ENCODE results near the gene TBC1D3I.
"Not testable (repeated sequence)": the region's sequence is repeated elsewhere in the genome, so short reads cannot be mapped to it uniquely, and the experiment has no call there.

Gene TBC1D3I

DNA sequence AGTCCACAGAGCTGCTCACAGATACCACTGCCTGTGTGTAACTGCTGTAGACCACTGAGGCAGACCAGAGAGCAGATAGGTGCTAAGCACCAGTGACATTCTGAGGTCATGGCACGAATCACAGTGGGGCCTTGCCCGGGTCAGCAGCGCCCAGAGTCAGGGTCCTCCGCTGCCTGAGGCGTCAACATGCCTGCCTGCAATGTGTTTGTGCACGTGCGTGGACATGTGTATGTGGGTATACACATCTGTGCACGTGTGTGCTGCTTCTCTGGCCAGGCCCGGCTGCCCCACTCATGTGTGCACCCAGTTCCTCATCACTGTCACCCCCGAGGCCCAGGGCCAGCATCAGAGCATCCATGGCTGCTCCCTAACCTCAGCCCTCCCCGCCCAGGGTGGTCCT lies at the start of gene TBC1D3I:
Gene TBC1D3I, minus strand, starts transcription at position 101 of the 400 bp plus-strand sequence. CDS start 1,585 bp downstream, outside the sequence.
- not testable (repeated sequence) for DNase-seq (ENCODE audit: low read depth in 2 of 2)

DNA sequence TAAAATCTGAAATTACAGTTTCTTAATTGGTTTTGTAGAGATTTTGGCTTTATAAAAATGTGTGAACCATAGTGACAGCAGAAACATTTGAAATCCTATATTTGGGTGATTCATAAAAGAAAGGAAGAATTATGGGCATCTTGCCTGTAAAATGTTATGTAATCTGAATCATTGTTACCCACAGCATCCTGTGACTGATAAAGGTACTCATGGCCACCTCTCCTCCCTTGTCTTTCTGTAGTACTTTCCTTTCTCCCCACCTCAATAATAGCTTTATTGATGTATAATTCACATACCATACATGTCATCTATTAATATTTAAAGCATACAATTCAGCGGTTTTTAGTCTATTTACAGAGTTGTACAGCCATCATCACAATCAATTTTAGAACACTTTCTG lies 30.8 kb upstream of the TBC1D3I start:
- not testable (repeated sequence) for DNase-seq (ENCODE audit: low read depth in 2 of 2)

DNA sequence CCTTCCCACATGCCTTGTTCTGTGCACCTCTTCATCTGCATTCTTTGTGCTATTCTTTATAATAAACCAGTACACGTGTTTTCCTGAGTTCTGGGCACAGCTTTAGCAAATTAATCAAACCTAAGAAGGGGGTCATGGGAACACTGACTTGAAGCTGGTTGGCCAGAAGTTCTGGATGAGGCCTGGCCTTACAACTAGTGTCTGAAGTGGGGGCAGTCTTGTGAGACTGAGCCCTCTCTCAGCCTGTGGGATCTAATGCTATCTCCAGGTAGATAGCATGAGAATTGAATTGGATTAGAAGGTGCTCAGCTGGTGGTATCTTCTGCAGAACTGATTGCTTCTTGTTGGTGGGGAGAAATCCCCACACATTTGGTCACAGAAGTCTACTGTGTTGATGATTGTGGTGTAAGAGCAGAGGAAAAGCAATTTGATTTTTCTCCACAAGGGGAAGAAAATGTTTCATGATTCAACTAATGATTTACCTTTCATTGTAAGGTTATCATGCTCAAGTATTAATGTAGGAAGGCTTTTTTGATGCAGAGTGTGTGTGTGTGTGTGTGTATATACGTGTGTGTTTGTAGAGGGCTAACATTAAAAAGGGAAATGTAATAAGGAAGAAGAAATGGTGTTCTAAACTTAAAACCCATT lies 25.7 kb upstream of the TBC1D3I start:
- not testable (repeated sequence) for DNase-seq (ENCODE audit: low read depth in 2 of 2)

DNA sequence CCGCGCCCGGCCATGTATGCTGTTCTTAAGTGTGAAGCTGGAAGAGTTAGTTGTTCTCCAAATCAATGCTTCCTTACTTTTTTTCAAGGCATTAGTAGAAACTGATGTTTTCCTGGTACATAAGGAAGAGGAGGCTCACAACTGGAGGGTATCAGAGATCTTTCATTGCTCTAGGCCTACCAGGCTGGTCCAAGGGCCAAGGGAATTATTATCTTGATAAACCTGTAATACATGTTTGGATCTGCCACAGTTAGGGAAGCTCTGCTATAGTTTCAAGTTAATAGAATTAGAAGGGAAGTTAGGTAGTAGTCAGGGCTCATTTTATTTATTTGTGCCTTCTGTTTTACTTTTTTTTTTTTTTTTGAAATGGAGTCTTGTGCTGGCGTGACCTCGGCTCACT lies 19.8 kb upstream of the TBC1D3I start:
- not testable (repeated sequence) for DNase-seq (ENCODE audit: low read depth in 2 of 2)

DNA sequence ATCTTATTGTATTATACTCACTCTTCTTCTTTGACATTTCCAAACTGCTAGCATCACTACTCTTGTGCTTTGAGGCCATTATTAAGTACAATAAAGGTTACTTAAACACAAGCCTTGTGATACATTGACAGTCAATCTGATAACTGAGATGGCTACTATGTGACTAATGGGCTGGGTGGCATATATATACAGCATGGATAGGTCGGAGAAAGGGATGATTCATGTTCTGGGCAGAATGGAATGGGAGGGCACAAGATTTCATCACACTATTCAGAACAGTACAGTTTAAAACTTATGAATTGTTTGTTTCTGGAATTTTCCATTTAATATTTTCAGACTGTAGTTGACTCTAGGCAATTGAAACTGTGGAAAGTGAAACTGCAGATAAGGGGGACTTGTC lies 18.9 kb upstream of the TBC1D3I start:
- not testable (repeated sequence) for DNase-seq (ENCODE audit: low read depth in 2 of 2)

DNA sequence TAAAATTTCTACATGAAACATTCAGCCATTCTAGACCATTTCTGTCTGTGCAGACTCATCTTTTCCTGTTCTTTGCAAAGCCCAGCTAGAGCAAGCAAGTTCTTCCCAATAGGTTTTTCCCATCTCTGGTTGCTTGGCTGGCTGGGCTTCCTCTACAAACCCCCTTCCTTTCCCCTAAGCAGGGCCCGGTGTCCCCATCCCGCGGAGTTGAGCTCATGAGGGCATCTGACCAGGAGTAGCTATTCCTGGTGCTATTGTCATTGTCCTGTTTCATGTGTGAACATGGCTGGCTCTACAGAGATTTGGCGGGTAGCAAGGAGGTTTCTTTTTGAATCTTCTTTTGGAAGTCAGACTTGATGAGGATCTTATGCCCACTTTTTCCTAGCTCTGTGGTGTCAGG lies 22.3 kb downstream of the TBC1D3I start:
- DNase-seq (ENCODE audit: low read depth in 2 of 2): not testable (repeated sequence)

DNA sequence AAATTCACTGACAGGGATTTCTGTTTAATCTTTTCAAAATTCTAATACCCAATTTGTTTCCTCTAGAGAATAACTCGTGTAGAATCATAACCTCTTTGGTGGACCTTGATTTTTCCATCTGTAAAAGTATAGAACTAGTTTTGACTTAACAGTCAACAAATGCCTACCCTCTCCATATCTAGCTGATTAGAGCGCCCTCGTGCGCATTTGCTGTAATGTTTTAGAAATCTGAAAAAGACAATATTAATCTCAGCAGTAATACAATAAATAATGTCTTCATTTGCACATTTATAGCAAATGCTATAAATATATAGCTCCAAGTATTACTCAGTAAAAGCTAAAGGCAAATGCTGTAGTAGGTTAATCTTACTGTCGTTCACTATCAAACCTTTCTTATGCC lies 34.7 kb downstream of the TBC1D3I start:
- not testable (repeated sequence) for DNase-seq (ENCODE audit: low read depth in 2 of 2)

DNA sequence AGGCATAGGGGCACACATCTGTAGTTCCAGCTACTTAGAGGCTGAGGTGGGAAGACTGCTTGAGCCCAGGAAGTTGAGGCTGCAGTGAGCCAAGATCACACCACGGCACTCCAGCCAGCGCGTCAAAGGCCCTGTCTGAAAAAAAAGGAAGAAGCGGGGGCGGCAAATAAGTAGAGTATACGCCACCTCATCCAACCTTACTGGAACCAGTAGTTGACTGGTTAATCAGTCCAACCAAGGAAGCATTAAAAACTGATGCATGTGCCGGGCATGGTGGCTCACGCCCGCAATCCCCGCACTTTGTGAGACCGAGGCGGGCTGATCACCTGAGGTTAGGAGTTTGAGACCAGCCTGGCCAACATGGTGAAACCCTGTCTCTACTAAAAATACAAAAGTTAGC lies 41.4 kb downstream of the TBC1D3I start:
- DNase-seq (ENCODE audit: low read depth in 2 of 2): not testable (repeated sequence)

DNA sequence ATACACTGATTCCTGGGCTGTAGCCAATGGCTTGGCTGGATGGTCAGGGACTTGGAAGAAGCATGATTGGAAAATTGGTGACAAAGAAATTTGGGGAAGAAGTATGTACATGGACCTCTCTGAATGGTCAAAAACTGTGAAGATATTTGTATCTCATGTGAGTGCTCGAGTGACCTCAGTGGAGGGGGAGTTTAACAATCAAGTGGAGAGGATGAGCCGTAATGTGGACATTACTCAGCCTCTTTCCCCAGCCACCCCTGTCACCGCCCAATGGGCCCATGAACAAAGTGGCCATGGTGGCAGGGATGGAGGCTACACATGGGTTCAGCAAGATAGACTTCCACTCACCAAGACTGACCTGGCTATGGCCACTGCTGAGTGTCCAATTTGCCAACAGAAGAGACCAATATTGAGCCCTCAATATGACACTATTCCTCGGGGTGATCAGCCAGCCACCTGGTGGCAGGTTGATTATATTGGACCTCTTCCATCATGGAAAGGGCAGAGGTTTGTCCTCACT lies 42.7 kb downstream of the TBC1D3I start:
- DNase-seq (ENCODE audit: low read depth in 2 of 2): not testable (repeated sequence)

DNA sequence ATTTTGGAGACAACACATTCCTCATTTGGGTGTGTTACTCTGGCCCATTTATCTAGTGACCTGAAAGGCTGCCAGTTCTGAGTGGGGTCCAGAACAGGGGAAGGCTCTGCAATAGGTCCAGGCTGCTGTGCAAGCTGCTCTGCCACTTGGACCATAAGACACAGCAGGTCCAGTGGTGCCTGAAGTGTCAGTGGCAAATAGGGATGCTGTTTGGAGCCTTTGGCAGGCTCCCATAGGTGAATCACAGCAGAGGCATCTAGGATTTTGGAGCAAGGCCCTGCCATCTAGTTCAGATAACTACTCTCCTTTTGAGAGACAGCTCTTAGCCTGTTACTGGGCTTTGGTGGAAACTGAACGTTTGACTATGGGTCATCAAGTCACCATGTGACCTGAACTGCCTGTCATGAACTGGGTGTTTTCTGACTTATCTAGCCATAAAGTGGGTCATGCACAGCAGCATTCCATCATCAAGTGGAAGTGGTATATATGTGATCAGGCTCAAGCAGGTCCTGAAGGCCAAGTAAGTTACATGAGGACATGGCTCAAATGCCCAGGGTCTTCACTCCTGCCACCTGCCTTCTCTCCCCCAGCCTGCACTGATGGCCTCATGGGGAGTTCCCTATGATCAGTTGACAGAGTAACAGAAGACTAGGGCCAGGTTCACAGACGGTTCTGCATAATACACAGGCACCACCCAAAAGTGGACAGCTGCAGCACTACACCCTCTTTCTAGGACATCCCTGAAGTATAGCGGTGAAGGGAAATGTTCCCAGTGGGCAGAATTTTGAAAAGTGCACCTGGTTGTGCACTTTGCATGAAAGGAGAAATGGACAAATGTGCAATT lies 43.4 kb downstream of the TBC1D3I start:
- DNase-seq (ENCODE audit: low read depth in 2 of 2): not testable (repeated sequence)

DNA sequence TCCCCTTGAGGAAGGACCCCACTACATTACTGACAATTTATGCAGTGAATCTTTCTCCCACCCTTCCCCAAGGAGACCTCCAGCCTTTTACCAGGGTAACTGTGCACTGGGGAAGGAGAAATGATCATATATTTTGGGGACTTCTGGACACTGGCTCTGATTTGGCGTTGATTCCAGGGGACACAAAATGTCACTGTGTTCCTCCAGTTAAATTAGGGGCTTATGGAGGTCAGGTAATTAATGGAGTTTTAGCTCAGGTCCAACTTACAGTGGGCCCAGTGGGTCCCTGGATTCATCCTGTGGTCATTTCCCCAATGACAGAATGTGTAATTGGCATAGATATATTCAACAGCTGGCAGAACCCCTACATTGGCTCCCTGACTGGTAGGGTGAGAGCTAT lies 44.8 kb downstream of the TBC1D3I start:
- not testable (repeated sequence) for DNase-seq (ENCODE audit: low read depth in 2 of 2)

DNA sequence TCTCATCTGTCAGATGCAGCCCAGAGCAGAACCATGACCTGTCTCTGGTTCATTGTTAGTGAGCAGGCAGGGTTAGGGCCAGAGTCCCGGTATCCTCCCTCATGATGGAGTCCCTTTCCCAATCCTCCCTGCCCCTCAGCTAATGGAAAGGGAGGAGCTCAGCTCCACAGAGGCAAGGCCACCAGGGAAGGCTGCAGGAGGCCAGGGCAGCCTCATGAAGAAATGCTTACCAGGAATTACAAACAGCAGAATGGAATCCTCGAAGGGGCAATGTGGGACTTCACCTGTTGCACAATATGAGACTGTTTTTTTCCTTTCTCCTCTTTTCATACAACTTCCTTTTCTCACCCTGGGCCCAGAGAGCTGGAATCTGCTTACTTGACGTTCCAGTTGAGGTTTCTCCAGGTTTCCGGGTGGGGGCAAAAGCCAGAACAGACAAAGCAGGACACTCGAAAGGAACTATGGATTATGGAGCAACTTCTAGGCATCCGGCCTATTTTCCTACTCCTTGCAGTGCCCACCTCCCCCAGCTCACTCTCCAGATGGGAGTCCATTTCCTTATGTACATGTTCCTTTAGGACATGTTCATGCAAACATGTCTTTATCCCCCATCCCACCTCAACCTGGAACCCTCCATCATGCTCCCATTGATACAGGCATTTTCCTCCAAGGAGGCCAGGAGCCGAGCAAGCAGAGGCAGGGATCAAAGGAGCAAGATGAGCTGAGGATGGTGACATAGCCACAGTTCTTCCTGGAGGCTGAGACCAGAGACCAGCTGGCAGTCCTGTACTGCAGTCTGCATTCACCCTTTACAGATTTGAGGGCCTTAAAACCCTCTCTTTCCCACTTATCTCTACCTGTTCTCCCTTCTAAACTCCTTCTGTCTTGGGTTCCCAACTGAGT lies 48.7 kb downstream of the TBC1D3I start:
- not testable (repeated sequence) for DNase-seq (ENCODE audit: low read depth in 2 of 2)

DNA sequence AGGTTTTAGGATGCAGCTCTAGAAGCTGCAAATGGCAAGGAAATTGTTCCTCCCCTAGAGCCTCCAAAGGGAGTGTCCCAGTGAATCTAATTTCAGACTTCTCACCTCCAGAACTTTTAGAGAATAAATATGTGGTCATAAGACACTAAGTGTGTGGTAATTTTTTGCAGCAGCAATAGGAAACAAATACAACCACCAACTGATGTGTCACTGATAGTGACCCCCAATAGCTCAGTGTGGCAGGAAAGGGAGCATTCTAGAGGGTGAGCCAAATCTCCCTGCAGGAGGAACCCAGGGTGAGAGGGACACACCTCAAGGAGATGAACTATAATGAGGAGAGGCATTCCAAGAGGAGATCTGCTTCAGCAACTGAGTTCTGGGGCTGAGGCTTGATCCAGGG lies 49.5 kb downstream of the TBC1D3I start:
- no peak for DNase-seq (ENCODE audit: low read depth in 2 of 2)

DNA sequence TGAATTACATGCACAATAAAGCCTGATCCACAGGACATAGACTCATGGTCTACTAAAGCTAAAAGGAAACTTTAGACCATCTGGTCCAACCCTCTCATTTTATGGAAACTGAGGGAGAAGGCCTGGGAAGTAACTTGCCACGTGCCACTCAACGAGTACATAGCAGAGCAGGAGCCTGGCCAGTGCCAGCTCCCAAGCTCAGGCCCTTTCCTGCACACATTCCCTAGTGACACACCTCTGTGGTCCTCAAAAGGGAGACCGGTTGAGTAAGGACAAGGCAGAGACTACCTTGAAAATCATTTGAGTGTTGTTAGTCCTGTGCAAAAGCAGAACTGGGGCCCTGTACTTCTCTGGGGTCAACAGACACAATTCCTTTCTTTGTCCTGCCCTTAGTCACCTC lies 50.7 kb downstream of the TBC1D3I start:
- DNase-seq (ENCODE audit: low read depth in 2 of 2): no peak

DNA sequence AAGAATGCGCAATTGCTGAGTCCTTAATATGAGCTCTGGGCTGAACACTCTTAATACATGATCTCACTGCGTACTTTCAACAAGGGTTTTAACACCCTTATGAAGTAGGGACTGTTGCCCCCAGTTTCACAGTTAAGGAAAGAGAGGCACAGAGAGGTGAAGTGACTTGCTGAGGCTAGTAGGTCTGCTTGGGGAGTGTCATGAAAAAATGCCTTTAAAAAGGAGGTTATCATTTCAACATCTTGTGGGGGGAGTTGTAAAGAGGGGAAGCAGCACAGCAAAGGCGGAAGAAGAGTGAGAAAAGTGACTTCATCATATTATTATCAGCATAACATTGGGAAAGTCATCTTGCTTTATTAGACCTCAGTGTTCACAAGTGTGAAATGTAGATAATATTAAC lies 51.4 kb downstream of the TBC1D3I start:
- no peak for DNase-seq (ENCODE audit: low read depth in 2 of 2)

DNA sequence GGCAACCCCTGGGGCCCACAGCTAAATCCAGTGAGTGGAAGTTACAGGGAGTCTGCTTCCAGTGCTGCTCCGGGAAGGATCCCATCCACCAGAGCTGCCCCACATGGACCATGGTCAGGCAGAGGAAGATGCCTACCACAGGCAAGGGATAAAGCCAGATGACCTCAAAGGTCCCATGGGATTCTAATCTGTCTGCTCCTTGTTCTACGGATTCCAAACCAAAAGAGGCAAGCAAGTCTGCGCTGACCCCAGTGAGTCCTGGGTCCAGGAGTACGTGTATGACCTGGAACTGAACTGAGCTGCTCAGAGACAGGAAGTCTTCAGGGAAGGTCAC lies 52.1 kb downstream of the TBC1D3I start:
- DNase-seq (ENCODE audit: low read depth in 2 of 2): no peak

DNA sequence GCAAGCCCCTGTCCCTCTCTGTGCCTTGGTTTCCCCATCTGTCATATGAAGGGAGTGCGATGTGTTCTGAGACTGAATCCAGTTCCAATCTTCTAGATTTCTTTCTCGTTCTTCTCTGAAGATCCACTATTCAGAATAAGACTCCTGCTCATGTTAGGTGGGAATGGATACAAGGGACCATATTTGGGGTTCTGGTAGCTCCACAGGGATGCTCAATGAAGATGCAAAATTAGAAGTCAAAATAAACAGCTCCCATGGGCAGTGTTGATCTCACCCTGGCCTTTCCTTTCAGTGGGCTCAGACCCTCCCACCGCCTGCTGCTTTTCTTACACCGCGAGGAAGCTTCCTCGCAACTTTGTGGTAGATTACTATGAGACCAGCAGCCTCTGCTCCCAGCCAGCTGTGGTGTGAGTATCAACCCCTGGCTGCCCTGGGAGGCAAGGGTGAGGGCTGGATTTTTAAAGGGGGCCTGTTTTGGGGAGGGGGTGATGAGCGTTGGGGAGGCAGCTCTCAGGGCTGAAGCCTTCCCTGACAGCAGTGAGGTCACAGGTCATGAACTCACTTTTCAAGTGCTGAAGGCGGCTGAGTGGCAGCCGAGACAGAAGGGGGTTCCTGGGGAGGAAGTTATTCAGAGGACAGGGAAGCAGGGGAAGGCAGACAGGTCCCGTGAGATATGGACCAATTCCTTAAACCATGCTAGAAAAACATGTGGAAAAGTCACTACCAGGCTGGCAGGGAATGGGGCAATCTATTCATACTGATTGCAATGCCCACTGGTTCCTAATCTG lies 52.7 kb downstream of the TBC1D3I start:
- DNase-seq (ENCODE audit: low read depth in 2 of 2): not testable (repeated sequence)

DNA sequence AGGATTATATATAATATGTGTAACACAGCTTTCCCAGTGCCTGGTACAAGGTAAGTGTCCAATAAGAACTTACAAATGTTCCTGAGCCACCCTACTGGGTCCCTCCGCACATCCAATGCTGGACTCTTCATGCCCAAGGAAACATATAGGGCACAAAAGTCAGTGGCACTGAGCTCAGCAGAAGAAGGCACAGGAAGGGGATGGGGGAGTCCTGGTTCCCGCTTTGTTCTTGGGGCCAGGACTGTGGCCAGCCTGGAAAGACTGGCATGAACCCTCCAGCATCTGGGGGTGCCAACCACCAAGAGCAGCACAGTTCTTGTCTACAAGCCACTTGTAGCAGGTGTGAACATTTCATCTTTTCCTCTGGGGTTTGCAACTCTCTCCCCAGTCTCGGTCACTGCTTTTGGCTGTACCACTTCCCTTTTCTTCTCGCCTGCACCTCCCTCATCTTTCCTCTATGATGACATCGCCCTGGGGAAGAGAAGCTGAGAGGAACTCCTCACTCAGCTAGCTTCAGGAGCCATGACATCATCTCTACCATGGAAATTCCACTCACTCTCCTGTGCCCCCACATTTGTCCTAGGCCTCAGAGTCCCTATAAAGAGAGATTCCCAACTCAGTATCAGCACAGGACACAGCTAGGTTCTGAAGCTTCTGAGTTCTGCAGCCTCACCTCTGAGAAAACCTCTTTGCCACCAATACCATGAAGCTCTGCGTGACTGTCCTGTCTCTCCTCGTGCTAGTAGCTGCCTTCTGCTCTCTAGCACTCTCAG lies 53.7 kb downstream of the TBC1D3I start, which contains the start of gene CCL4L2:
Gene CCL4L2, plus strand, starts transcription at position 625 of the 773 bp plus-strand sequence.
- DNase-seq (ENCODE audit: low read depth in 2 of 2): not testable (repeated sequence)

DNA sequence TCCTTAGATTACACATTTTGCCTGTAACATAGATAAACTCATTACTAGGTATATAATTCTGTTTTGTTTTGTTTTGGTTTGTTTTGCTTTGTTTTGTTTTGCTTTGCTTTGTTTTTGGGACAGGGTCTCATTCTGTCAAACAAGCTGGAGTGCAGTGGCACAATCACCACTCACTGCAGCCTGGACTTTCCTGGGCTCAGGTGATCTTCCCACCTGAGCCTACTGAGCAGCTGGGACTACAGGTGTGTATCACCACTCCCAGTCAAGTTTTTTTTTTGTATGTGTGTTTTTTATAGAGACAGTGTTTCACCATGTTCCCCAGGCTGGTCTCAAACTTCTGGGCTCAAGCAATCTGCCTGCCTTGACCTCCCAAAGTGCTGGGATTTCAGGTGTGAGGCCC lies 54.8 kb downstream of the TBC1D3I start:
- no peak for DNase-seq (ENCODE audit: low read depth in 2 of 2)

DNA sequence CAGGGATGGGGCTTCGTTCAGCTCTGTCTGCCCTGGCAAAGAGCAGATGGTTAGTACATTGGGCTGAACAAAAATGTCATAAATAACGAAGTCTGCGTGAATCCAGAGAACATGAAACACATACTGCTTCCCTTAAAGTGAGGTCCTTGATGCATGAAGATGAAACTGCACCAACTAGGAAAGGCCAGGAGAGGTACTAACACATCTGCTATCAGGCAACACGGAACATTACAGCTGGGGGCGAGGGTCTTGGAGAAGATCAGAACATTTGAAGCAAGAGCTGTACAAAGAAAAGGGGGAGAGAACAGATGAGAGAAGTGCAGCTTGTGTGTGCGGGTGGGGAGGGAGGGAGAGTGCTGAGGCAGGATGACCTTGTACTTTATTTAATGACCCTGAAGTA lies 57.0 kb downstream of the TBC1D3I start:
- DNase-seq (ENCODE audit: low read depth in 2 of 2): not testable (repeated sequence)
